ENCODE data around the gene MAP3K19. TPM values are rescaled to one million over a fixed set of nuclear protein-coding genes. Genes with fewer than 3 reads are reported as not detected.

Gene MAP3K19
- total and polyA plus RNA-seq, 11 donors: not detected

DNA sequence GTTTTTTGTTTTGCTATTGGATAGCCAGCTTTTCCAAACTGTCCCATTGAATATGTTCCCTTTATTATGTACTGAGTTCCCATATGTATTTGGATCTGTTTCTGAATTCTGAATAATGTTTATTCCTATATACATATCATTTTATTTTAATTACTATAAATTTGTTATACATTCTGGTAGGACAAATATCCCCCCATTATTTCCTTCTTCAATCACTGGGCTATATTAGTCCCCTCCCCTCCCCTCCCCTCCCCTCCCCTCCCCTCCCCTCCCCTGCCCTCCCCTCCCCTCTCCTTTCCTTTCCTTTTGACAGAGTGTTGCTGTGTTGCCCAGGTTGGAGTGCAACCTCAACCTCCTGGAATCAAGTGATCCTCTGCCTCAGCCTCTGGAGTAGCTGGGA lies 31.2 kb upstream of the MAP3K19 start:
- DNase-seq: no peak
- TF ChIP-seq, protein P1, sequence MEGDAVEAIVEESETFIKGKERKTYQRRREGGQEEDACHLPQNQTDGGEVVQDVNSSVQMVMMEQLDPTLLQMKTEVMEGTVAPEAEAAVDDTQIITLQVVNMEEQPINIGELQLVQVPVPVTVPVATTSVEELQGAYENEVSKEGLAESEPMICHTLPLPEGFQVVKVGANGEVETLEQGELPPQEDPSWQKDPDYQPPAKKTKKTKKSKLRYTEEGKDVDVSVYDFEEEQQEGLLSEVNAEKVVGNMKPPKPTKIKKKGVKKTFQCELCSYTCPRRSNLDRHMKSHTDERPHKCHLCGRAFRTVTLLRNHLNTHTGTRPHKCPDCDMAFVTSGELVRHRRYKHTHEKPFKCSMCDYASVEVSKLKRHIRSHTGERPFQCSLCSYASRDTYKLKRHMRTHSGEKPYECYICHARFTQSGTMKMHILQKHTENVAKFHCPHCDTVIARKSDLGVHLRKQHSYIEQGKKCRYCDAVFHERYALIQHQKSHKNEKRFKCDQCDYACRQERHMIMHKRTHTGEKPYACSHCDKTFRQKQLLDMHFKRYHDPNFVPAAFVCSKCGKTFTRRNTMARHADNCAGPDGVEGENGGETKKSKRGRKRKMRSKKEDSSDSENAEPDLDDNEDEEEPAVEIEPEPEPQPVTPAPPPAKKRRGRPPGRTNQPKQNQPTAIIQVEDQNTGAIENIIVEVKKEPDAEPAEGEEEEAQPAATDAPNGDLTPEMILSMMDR (IDR thresholded peaks at IDR 0.05): no peak
- TF ChIP-seq POLR2A (IDR thresholded peaks at IDR 0.05): no peak
- H3K27me3 ChIP-seq: no peaks in the 10 kb centered on the region
- H3K9me3 ChIP-seq: peaks cover 0 to 3% (median 0%) of the 10 kb centered on the region in 12 donors
- ATAC-seq: no peak
- no peak overlapping the region for H3K27ac ChIP-seq
- intact Hi-C loops (cut with DNase I): no loop called here
- H3K4me3 ChIP-seq: no peak overlapping the region
- H3K36me3 ChIP-seq: peaks cover 0 to 26% (median 6%) of the 10 kb centered on the region in 9 donors
- peaks cover 0 to 10% (median 0%) of the 10 kb centered on the region in 12 donors for H3K4me1 ChIP-seq

DNA sequence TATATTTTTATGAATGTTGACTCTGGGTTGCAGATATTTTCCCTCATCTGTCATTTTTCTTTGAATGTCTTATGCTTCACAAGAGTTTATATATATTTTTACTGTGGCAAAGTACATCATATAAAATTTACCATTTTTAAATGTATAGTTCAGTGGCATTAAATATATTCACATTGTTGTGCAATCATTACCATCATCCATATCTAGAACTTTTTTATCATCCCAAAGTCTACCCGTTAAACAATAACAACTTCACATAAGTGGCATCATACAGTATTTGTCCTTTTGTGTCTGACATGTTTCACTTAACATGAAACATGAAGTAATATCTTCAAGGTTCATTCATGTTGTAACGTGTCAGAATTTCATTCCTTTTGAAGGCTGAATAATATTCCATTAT lies 29.3 kb upstream of the MAP3K19 start:
- no peak for TF ChIP-seq POLR2A (IDR thresholded peaks at IDR 0.05)
- TF ChIP-seq, protein P1 (IDR thresholded peaks at IDR 0.05): no peak
- H3K27me3 ChIP-seq: no peaks in the 10 kb centered on the region
- peaks cover 0 to 14% (median 4%) of the 10 kb centered on the region in 9 donors for H3K36me3 ChIP-seq
- H3K4me3 ChIP-seq: no peak overlapping the region
- DNase-seq (no peak), ATAC-seq (no peak)
- peaks cover 0 to 16% (median 7%) of the 10 kb centered on the region in 12 donors for H3K9me3 ChIP-seq
- 96 to 99% (median 97%) methylated on average over 2 of the region's 2 CpGs for WGBS, 4 donors
- H3K4me1 ChIP-seq: peaks cover 0 to 10% (median 0%) of the 10 kb centered on the region in 12 donors
- intact Hi-C loops (cut with DNase I): no loop called here
- no peak overlapping the region for H3K27ac ChIP-seq

DNA sequence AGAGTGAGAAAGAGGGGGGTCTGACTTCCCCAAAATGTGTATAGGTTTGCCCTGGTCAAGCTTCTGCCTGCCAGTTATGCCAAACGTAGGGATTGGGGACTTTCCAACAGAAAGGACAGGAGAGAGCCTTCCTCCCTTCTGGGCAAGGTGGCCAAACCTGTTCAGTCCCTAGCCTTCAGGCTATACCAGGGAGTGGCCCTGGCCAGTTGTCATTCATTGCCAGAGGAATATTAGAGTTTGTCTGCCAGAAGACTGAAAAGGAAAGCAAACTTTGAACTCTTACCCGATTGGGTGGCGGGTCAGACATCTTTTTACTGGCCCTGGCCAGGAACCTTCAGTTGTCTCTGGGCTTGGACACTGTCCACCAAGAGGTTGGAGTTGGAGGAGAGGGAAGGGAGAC lies 27.0 kb upstream of the MAP3K19 start:
- TF ChIP-seq POLR2A (IDR thresholded peaks at IDR 0.05): no peak
- TF ChIP-seq, protein P1 (IDR thresholded peaks at IDR 0.05): no peak
- no peak overlapping the region for H3K27ac ChIP-seq
- intact Hi-C loops (cut with DNase I): no loop called here
- H3K4me1 ChIP-seq: peaks cover 0 to 16% (median 0%) of the 10 kb centered on the region in 12 donors
- H3K36me3 ChIP-seq: peaks cover 0 to 14% (median 4%) of the 10 kb centered on the region in 9 donors
- ATAC-seq (peak in 2 of 4 donors; percentile 43 to 48), DNase-seq (no peak)
- 81 to 91% (median 90%) methylated on average over 3 of the region's 3 CpGs for WGBS, 4 donors
- no peaks in the 10 kb centered on the region for H3K27me3 ChIP-seq
- H3K4me3 ChIP-seq: no peak overlapping the region
- H3K9me3 ChIP-seq: peaks cover 0 to 22% (median 7%) of the 10 kb centered on the region in 12 donors

DNA sequence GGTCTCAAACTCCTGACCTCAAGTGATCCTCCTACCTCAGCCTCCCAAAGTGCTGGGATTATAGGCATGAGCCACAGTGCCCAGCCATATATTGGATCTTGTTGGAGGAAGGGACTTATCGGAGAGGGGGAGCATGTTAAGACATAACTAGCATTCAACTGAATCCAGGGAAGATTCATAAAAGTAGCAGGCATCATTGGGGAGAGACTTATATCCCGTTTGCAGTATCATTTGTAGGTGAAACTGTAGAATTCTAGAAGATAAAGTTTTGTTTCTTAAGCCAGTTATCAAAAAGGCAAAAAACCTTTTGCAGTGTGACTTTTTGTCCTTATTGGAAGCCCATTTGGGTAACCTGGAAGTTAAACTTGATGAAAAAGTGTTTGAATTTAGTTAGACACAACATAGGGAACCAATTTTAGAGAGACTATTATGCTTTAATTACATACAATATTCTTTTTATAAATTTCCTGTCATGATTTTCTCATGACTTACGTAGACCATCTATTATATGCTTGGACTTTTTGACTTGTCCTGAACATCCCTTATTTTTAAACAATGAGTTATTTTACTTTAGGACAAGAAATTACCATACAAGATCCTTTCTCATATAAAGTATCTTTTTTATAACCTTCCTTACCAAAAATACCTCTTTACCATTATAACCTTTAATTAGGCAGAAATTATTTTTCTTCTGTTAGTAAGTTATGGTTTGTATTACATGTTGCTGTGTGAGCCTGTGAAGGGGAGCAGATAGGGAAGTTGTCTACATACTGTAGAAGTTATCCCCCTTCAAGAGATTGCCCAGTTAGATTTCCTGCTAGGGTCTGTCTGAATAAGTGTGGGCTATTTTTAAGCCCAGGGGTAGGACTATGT lies 25.1 kb upstream of the MAP3K19 start:
- peaks cover 0 to 29% (median 4%) of the 10 kb centered on the region in 12 donors for H3K4me1 ChIP-seq
- H3K36me3 ChIP-seq: peaks cover 0 to 10% (median 0%) of the 10 kb centered on the region in 9 donors
- WGBS, 4 donors: 96 to 99% (median 97%) methylated on average over 3 of the region's 3 CpGs
- no peak overlapping the region for H3K4me3 ChIP-seq
- H3K9me3 ChIP-seq: peaks cover 0 to 22% (median 7%) of the 10 kb centered on the region in 12 donors
- no peaks in the 10 kb centered on the region for H3K27me3 ChIP-seq
- ATAC-seq (no peak), DNase-seq (no peak)
- TF ChIP-seq POLR2A (IDR thresholded peaks at IDR 0.05): no peak
- TF ChIP-seq, protein P1 (IDR thresholded peaks at IDR 0.05): no peak
- H3K27ac ChIP-seq: no peak overlapping the region
- intact Hi-C loops (cut with DNase I): no loop called here

All from heart left ventricle (tissue), 16 donors.